GM12801 (cell line): ENCODE measurements around the gene C2orf76.

Source experiments
- TF ChIP-seq, protein P1 (sequence below): IDR thresholded peaks from one replicate; pipeline ENCODE4 v1.5.1; 2011; ENCODE audit warnings: control low read depth; ENCODE audit not compliant: insufficient read length; ENCODE audit errors: extremely low read depth

C2orf76 gene

DNA sequence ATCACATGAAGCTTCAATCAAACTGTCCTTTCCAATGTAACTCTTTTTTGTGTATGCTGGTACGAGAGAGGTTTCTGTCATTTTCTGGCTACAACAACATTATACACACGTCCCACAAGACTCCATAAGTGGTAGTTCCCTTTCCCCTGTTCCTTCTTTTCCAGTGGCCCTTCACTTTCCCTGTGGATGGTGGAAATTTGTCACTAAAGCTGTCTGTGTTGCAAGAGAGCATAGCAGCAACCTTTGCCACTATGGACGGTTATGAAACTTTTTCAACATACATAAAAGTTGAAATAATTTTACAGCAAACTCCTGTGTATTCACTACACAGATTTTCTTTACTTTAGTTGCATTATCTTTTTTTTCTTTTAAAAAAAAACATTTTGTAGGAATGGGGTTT, 18.8 kb upstream of the C2orf76 start:
- TF ChIP-seq, protein P1, sequence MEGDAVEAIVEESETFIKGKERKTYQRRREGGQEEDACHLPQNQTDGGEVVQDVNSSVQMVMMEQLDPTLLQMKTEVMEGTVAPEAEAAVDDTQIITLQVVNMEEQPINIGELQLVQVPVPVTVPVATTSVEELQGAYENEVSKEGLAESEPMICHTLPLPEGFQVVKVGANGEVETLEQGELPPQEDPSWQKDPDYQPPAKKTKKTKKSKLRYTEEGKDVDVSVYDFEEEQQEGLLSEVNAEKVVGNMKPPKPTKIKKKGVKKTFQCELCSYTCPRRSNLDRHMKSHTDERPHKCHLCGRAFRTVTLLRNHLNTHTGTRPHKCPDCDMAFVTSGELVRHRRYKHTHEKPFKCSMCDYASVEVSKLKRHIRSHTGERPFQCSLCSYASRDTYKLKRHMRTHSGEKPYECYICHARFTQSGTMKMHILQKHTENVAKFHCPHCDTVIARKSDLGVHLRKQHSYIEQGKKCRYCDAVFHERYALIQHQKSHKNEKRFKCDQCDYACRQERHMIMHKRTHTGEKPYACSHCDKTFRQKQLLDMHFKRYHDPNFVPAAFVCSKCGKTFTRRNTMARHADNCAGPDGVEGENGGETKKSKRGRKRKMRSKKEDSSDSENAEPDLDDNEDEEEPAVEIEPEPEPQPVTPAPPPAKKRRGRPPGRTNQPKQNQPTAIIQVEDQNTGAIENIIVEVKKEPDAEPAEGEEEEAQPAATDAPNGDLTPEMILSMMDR: no peak

DNA sequence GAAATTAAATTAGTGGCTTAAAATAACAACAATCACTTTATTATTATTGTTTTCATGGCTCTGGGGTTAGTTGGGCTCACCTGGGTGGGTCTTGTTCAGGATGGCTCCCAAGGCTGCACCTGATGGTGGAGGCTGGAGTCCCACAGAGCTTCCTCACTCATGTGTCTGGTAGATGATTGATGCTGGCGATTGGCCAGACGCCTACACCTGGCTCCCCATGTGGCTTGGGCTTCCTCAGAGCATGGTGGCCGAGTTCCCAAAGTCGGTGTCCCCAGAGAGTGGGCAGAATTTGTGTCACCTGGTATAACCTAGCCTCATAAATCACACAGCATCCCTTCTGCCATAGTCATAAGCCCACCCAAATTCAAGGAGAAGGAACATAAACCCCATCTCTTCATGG, 18.3 kb upstream of the C2orf76 start:
- TF ChIP-seq, protein P1: no peak

DNA sequence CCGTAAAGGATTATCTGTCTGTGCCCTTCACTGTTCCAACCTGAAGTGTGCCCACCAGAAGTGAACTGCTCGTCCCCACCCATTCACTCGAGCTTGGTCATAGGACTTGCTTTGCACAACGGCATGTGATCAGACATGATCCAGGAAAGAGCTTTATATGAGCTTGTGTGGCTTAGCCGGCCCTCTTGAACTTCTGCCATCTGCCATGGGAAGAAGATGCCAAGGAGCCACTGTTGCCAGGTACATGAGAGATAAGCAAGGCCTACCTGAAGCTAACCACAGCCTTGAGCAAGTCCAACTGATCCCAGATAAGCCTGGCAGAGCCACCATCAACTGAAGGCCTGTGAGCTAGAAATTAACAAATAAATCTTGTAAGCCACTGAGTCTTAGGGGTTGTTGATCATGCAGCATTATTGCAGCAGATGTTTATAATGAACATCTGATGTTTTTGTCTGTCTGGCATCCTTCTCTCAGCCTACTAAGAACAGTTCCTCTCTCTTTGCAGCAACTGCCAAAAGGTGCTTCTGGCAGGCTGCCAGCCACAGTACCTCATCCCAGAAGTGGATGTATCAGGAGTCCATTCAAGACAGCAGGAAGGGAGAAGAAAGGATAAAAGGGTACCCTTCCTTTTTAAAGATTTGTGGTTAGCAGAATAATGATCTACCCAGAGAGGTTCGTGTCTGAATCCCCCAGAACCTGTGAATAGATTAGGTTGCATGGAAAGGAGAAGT, 16.9 kb upstream of the C2orf76 start:
- TF ChIP-seq, protein P1: no peak

DNA sequence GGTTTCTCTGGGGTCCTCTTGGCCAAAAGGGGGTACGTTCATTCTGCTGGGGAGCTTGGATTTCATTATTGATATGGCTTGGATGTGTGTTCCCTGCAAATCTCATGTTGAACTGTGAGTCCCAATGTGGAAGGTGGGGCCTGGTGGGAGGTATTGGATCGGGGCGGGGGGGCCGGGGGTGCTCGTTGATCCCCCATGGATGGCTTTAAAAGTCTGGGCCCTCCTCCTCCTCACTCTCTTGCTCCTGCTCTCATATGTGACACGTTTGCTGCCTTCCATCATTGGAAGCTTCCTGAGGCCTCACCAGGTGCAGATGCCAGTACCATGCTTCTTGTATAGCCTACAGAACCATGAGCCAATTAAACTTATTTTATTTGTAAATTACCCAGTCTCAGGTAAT, 11.9 kb upstream of the C2orf76 start:
- TF ChIP-seq, protein P1: no peak

DNA sequence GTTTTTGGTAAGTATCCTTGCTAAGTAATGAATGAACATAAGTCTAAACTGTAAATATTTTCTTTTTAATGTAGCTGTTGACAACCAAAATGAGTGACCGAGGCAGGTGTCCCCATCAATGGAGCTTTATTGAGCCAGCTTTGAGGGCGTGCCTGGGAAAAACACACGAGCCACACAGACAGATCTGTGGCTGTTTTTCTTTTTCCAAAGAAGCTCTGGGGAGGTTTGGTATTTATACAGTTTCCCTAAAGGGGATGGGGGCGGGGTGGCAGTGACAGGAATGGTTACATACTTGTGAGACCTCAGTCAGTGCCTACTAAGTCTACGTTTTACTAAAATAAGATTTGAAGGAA, 11.3 kb upstream of the C2orf76 start:
- TF ChIP-seq, protein P1: no peak

DNA sequence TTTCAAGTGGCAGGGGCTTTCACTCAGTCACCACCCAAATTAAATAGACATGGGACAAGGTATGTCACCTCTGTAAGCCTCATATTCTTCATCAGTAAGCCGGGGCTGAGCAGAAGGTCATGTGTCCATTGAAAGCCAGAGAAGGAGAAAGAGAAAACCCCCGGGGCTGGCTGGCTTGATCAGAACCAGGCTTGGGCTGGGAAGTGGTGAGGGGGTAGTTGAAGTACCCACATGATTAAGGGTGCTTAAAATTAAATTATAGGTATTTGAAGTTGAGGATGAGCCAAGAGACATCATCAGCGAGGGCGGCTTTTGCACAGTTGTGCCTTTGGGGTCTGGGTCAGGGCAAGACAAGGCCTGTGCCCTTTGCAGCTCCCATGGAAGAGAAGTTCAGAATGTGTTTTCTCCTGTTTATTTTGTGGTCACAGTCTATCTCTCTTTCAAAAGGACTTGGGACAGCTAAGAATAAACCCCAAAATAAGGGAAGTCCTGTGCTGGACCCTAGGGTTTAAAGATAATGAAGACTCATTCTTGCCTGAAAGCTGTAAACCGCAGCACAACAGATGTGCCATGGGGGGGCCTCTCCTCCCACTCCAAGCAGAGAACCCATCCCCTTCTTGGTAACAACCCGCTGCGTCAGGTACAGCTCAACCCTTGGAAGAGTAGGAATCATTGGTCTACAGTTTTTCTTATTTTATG, 10.8 kb upstream of the C2orf76 start:
- TF ChIP-seq, protein P1: no peak

DNA sequence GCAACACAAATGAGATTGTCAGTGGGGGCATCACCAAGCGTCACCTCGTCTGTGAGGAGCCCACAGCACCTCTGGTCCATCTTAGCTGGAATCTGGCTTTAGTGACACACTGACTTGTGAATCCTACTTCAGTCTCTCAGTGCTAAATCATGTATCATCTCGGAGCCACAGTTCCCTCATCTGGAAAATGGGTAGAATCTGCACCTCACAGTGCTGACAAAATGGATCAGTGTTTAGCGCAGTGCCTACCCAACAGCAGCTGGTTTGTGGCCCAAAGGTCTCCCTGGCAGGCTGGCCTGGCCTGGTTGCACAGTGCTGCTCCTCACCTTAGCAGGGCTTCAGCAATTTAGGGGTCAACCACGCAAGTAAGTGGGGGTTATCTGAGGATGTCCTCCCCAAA, 10.2 kb upstream of the C2orf76 start:
- TF ChIP-seq, protein P1: no peak
